Heart right ventricle (tissue), 16 donors: ENCODE data around the gene CD14. TPM values are rescaled to one million over a fixed set of nuclear protein-coding genes. Genes with fewer than 3 reads are reported as not detected.
A peak's percentile ranks its signal among the peaks of the same experiment; 100 is the strongest.
"Not testable (repeated sequence)": the region's sequence is repeated elsewhere in the genome, so short reads cannot be mapped to it uniquely, and the experiment has no call there.

ENCODE experiments used
- ATAC-seq, 8 donors: fragments of 200-7000 bp; cut with Tn5 transposase; one replicate each; pipeline ENCODE4 v1.9.1; 2020; ENCODE audit warnings: mild to moderate bottlenecking in 8 of 8, moderate library complexity in 8 of 8, moderate number of reproducible peaks in 1 of 8
- DNase-seq, 2 donors: peaks; one replicate each; pipeline ENCODE4 v3.0.0-alpha.2; 2020
- H3K27ac ChIP-seq, 10 donors: fragments of 200-600 bp; sonication (generic) in 2 of 10; one replicate each; pipeline versions ENCODE4 v1.5.0 to v1.8.0; 2020 to 2022; ENCODE audit warnings: mild to moderate bottlenecking in 3 of 10
- H3K27me3 ChIP-seq, 7 donors: fragments of 200-600 bp; one replicate each; pipeline ENCODE4 v1.8.0; 2021 to 2022; ENCODE audit warnings: mild to moderate bottlenecking in 2 of 7
- H3K36me3 ChIP-seq, 9 donors: fragments of 200-600 bp; sonication (generic) in 1 of 9; one replicate each; pipeline versions ENCODE4 v1.5.0 to v1.8.0; 2020 to 2022; ENCODE audit warnings: mild to moderate bottlenecking in 2 of 9
- H3K4me1 ChIP-seq, 9 donors: fragments of 200-600 bp; sonication (generic) in 1 of 9; one replicate each; pipeline versions ENCODE4 v1.5.0 to v1.8.0; 2020 to 2022; ENCODE audit warnings: mild to moderate bottlenecking in 4 of 9
- H3K4me3 ChIP-seq, 10 donors: fragments of 200-600 bp; sonication (generic) in 2 of 10; one replicate each; pipeline versions ENCODE4 v1.5.0 to v1.8.0; 2020 to 2022; ENCODE audit warnings: mild to moderate bottlenecking in 7 of 10, moderate library complexity in 2 of 10
- H3K9me3 ChIP-seq, 11 donors: fragments of 200-600 bp in 10 of 11; sonication (generic) in 2 of 11; one replicate each; pipeline versions ENCODE4 v1.5.0 to v1.8.0; 2013 to 2022; ENCODE audit warnings: mild to moderate bottlenecking in 2 of 11, control low read depth in 1 of 11, moderate library complexity in 1 of 11
- CTCF ChIP-seq, 9 donors: fragments of 200-600 bp; sonication (generic) in 2 of 9; IDR thresholded peaks; one replicate each; pipeline versions ENCODE4 v1.5.0 to v1.8.0; 2021 to 2022; ENCODE audit warnings: antibody characterized with exemption in 9 of 9, mild to moderate bottlenecking in 5 of 9, moderate library complexity in 1 of 9
- WGBS, 2 donors: extraction: QIAGEN DNeasy Blood & Tissue Kit; methylation state at CpG; one replicate each; pipeline ENCODE4 v1.1.7; 2013; ENCODE audit warnings: inconsistent platforms in 1 of 2; 5-methylcytosine and 5-hydroxymethylcytosine counted together
- intact Hi-C, 10 donors: fragments of 100-400 bp; cut with DNase I; formaldehyde crosslinking; loops; one replicate each; pipeline versions ENCODE4 v1.11.1 to v1.14.2; 2022
- polyA plus RNA-seq, 2 donors: library from polyadenylated mRNA; stranded (reverse); fragments of 200-250 nt; gene quantifications; one replicate each; pipeline ENCODE4 v1.2.3, GENCODE V29; 2013
- total RNA-seq, 10 donors: library from RNA; stranded (reverse); fragmentation: NEBNext Ultra II Directional in 3 of 10; extraction: Animal tissue kit (Norgen Biotek cat#: 25700) in 3 of 10; gene quantifications; one replicate each; pipeline versions ENCODE4 v1.2.1 to v1.2.4, GENCODE V29; 2021 to 2023
- donor health status: Arrhythmogenic right ventricular cardiomyopathy.
- donor health status: ischemic (EF 13 %, LVEDD 7.1; RV severe dilation, severe dysfunction).
- donor health status: healthy with polysubstance abuse.
- donor health status: DM: no; HTN: yes; CAD: no.
- donor health status: DM: no; HTN: no; CAD: no.
- donor health status: ischemic (EF 25% LVEDD 6.9; RV normal size, moderate dysfunction).
- donor health status: ischemic (EF 25% LVEDD 5.7; RV mildly dilated, moderate dysfunction).
- donor health status: healthy.
- donor health status: DM: yes; HTN: yes; CAD: no.
- donor health status: Ischemic cardiomyopathy.
- donor health status: ischemic (EF 35%, LVEDD 5.7; RV mildly dilated, moderate dysfunction).
- donor health status: nonischemic (EF 11% LVEDD 7.7; RV severe dilation, severe dysfunction).
- donor health status: DM: yes; HTN: yes; CAD: no.
- donor health status: PGD.
- donor health status: ischemic (EF 29% LVEDD 5.4; RV normal size, mild dysfunction).
- donor health status: nonischemic (EF 23%, LVEDD 6.1; RV moderate dilation, normal function).

The CD14 gene
- total and polyA plus RNA-seq, 12 donors = 10.8 to 137 (median 20.3) TPM

GRCh38 chr5:140630292-140631035 is 2.5 kb downstream of the CD14 start:
- H3K4me3 ChIP-seq = peak overlapping the region in 7 of 10 donors; percentile 2 to 68 (median 61)
- H3K27me3 ChIP-seq = no peaks in the 10 kb centered on the region
- H3K27ac ChIP-seq = peak overlapping the region in 6 of 10 donors; percentile 38 to 92 (median 81)
- H3K4me1 ChIP-seq = peaks cover 0 to 35% (median 19%) of the 10 kb centered on the region in 9 donors
- H3K9me3 ChIP-seq = peaks cover 0 to 14% (median 0%) of the 10 kb centered on the region in 11 donors
- no peaks in the 10 kb centered on the region for H3K36me3 ChIP-seq
- WGBS, 2 donors = 63 to 64% methylated on average over 2 of the region's 2 CpGs
- DNase-seq = no peak
- intact Hi-C loops = loop anchor here in 6 of 10 donors (5.0 to 10.0 kb wide), 5 partner anchors 63 to 266 kb away; partner anchors contain the start of genes APBB3 (in 2 of the 6), SLC35A4 (in 2 of the 6), SLC4A9 (in 2 of the 6) and EIF4EBP3 (in 1 of the 6)
- TF ChIP-seq CTCF (IDR thresholded peaks at IDR 0.05) = no peak
- no peak for ATAC-seq

- DNase-seq = no peak
- 70 to 72% methylated on average over 1 of the region's 1 CpG for WGBS, 2 donors
- Histone ChIP-seq H3K27ac (no peak overlapping the region), H3K9me3 (peaks cover 0 to 14% (median 0%) of the 10 kb centered on the region in 11 donors), H3K4me1 (peaks cover 0 to 21% (median 19%) of the 10 kb centered on the region in 9 donors), H3K36me3 (no peaks in the 10 kb centered on the region), H3K27me3 (no peaks in the 10 kb centered on the region), H3K4me3 (peak overlapping the region in 1 of 10 donors; percentile 68)
- no peak for ATAC-seq
- TF ChIP-seq CTCF (IDR thresholded peaks at IDR 0.05) = no peak
- intact Hi-C loops = loop anchor here in 2 of 10 donors (5.0 to 10.0 kb wide), 2 partner anchors 56 to 224 kb away; partner anchors contain the start of gene ANKHD1 (in 1 of the 2)
Measured at GRCh38 chr5:140628711-140629110, 4.3 kb downstream of the CD14 start.

GRCh38 chr5:140627972-140628371 is 5.0 kb downstream of the CD14 start:
- peaks cover 0 to 14% (median 0%) of the 10 kb centered on the region in 11 donors for H3K9me3 ChIP-seq
- no peak for DNase-seq
- no peak for TF ChIP-seq CTCF (IDR thresholded peaks at IDR 0.05)
- intact Hi-C loops = loop anchor here in 2 of 10 donors (5.0 to 10.0 kb wide), 2 partner anchors 56 to 223 kb away; partner anchors contain the start of gene ANKHD1 (in 1 of the 2)
- H3K27ac ChIP-seq = no peak overlapping the region
- H3K36me3 ChIP-seq = no peaks in the 10 kb centered on the region
- no peaks in the 10 kb centered on the region for H3K27me3 ChIP-seq
- no peak for ATAC-seq
- H3K4me3 ChIP-seq = no peak overlapping the region
- 89 to 92% methylated on average over 6 of the region's 6 CpGs for WGBS, 2 donors
- H3K4me1 ChIP-seq = peaks cover 0 to 20% (median 13%) of the 10 kb centered on the region in 9 donors

GRCh38 chr5:140624886-140625285 is 8.1 kb downstream of the CD14 start:
- not testable (repeated sequence) for H3K36me3 ChIP-seq, ATAC-seq, DNase-seq, H3K4me3 ChIP-seq, H3K27ac ChIP-seq
- 89 to 90% methylated on average over 10 of the region's 10 CpGs for WGBS, 2 donors
- peaks cover 0 to 20% (median 0%) of the 10 kb centered on the region in 7 donors for H3K27me3 ChIP-seq
- peaks cover 0 to 14% (median 0%) of the 10 kb centered on the region in 11 donors for H3K9me3 ChIP-seq
- peaks cover 0 to 16% (median 0%) of the 10 kb centered on the region in 9 donors for H3K4me1 ChIP-seq
- intact Hi-C loops = loop anchor here in 2 of 10 donors (5.0 to 10.0 kb wide), 2 partner anchors 53 to 220 kb away; partner anchors contain the start of gene ANKHD1 (in 1 of the 2)

- Histone ChIP-seq H3K27ac (peak overlapping the region in 1 of 10 donors; percentile 0), H3K27me3 (peaks cover 0 to 23% (median 0%) of the 10 kb centered on the region in 7 donors), H3K4me1 (peaks cover 0 to 16% (median 0%) of the 10 kb centered on the region in 9 donors)
- intact Hi-C loops = loop anchor here in 1 of 10 donors (10.0 kb wide), 1 partner anchor 218 kb away; the partner anchor contains the start of gene ANKHD1
- H3K9me3 ChIP-seq, DNase-seq, H3K36me3 ChIP-seq, H3K4me3 ChIP-seq, ATAC-seq: not testable (repeated sequence)
Measured at GRCh38 chr5:140623061-140623460, 9.9 kb downstream of the CD14 start.
